H1 (cell line): Measurements from ENCODE around the gene CRYGN. TPM values are rescaled to one million over a fixed set of nuclear protein-coding genes. Genes with fewer than 3 reads are reported as not detected.

Experiments
- CTCF ChIA-PET: fragments of 300-600 bp; sonication (Branson Sonifier 250); formaldehyde crosslinking; loops from one replicate; lab custom pipeline; 2021; ENCODE audit not compliant: partially characterized antibody; lab: Charles Lee
- POLR2A ChIA-PET: fragments of 300-600 bp; sonication (Branson Sonifier 250); formaldehyde crosslinking; loops from one replicate; lab custom pipeline; 2021; ENCODE audit warnings: inconsistent platforms; ENCODE audit not compliant: partially characterized antibody; lab: Charles Lee
- DNase-seq, 2 experiments: peaks; one replicate each; pipeline versions ENCODE4 v3.0.0 to v3.0.0-alpha.2; 2010 to 2022; ENCODE audit warnings: low spot score in 2 of 2, low read depth in 1 of 2, mixed read lengths in 1 of 2
- FAIRE-seq: peaks from 2 replicates; lab custom pipeline; 2011; peaks lifted over from hg19 to GRCh38; lab: Jason Lieb, UNC
- H2AFZ ChIP-seq: 2 replicates; pipeline ENCODE4 v1.8.1; 2012; ENCODE audit warnings: low read length, inconsistent platforms
- H2AK5ac ChIP-seq: 2 replicates; pipeline ENCODE4 v1.6.1; 2013; ENCODE audit warnings: low read depth, low read length
- H2BK120ac ChIP-seq: replicated peaks from 2 replicates; pipeline ENCODE3; 2013; ENCODE audit warnings: low read depth, low read length, inconsistent platforms
- H2BK12ac ChIP-seq: 2 replicates; pipeline ENCODE4 v1.6.1; 2013; ENCODE audit warnings: low read depth, low read length
- H2BK15ac ChIP-seq: 2 replicates; pipeline ENCODE4 v1.6.1; 2013; ENCODE audit warnings: low read length
- H2BK20ac ChIP-seq: 2 replicates; pipeline ENCODE4 v1.6.1; 2013; ENCODE audit warnings: low read length
- H2BK5ac ChIP-seq: 2 replicates; pipeline ENCODE4 v1.6.1; 2013; ENCODE audit warnings: low read depth, low read length
- H3K14ac ChIP-seq: 2 replicates; pipeline ENCODE4 v1.6.1; 2013; ENCODE audit warnings: inconsistent platforms; ENCODE audit not compliant: insufficient read length
- H3K18ac ChIP-seq: 2 replicates; pipeline ENCODE4 v1.6.1; 2013; ENCODE audit warnings: low read length; ENCODE audit errors: extremely low read depth
- H3K23ac ChIP-seq: 2 replicates; pipeline ENCODE4 v1.6.1; 2013; ENCODE audit warnings: inconsistent platforms; ENCODE audit not compliant: insufficient read length
- H3K23me2 ChIP-seq: 2 replicates; pipeline ENCODE4 v1.6.1; 2013; ENCODE audit warnings: low read depth, low read length
- H3K27ac ChIP-seq: 2 replicates; pipeline ENCODE4 v1.6.1; 2011; ENCODE audit warnings: low read depth, low read length, inconsistent platforms
- H3K27me3 ChIP-seq, 4 experiments: replicated peaks in 1 of 4; 1 replicate in 1 of 4; 2 replicates in 3 of 4; pipeline versions ENCODE4 v1.6.1 to v1.8.1; 2011 to 2013; ENCODE audit warnings: low read length in 3 of 4, mild to moderate bottlenecking in 3 of 4, inconsistent platforms in 2 of 4, mixed read lengths in 2 of 4, moderate library complexity in 1 of 4; ENCODE audit not compliant: control insufficient read depth in 3 of 4, insufficient read depth in 3 of 4; ENCODE audit errors: extremely low read depth in 1 of 4
- H3K36me3 ChIP-seq, 4 experiments: 2 replicates each; pipeline versions ENCODE4 v1.6.1 to v1.8.1; 2011 to 2013; ENCODE audit warnings: mild to moderate bottlenecking in 4 of 4, low read length in 3 of 4, moderate library complexity in 2 of 4, control low read depth in 1 of 4, inconsistent platforms in 1 of 4; ENCODE audit not compliant: insufficient read depth in 4 of 4, control insufficient read depth in 2 of 4
- H3K4ac ChIP-seq: replicated peaks from 2 replicates; pipeline ENCODE3; 2013; ENCODE audit warnings: low read length, low read depth, mixed read lengths, inconsistent platforms; ENCODE audit not compliant: insufficient read length
- H3K4me1 ChIP-seq, 4 experiments: replicated peaks in 1 of 4; 1 replicate in 1 of 4; 2 replicates in 3 of 4; pipeline versions ENCODE4 v1.6.1 to v1.8.1; 2011 to 2013; ENCODE audit warnings: low read length in 3 of 4, inconsistent platforms in 2 of 4, mixed read lengths in 1 of 4; ENCODE audit not compliant: insufficient read depth in 4 of 4, control insufficient read depth in 3 of 4
- H3K4me2 ChIP-seq, 2 experiments: 2 replicates each; pipeline versions ENCODE4 v1.6.1 to v1.8.1; 2011 to 2013; ENCODE audit warnings: low read depth in 2 of 2, low read length in 2 of 2, control low read depth in 1 of 2, inconsistent platforms in 1 of 2, mild to moderate bottlenecking in 1 of 2; ENCODE audit not compliant: insufficient read depth in 1 of 2
- H3K4me3 ChIP-seq, 4 experiments: fragments of 200-600, 300-600 bp in 1 of 4; sonication (generic), shearing (Covaris generic), sonication (Bioruptor Twin) in 1 of 4; 2 replicates each; pipeline versions ENCODE4 v1.5.1 to v1.8.1; 2011 to 2016; ENCODE audit warnings: low read length in 4 of 4, low read depth in 3 of 4, control low read depth in 2 of 4, inconsistent platforms in 2 of 4, mild to moderate bottlenecking in 2 of 4, mixed read lengths in 1 of 4, moderate library complexity in 1 of 4; ENCODE audit not compliant: insufficient read depth in 2 of 4; ENCODE audit errors: extremely low read depth in 1 of 4
- H3K56ac ChIP-seq: replicated peaks from 2 replicates; pipeline ENCODE3; 2013; ENCODE audit warnings: low read depth, mild to moderate bottlenecking, mixed read lengths, low read length, inconsistent platforms; ENCODE audit not compliant: insufficient read length
- H3K79me1 ChIP-seq: 2 replicates; pipeline ENCODE4 v1.6.1; 2013; ENCODE audit warnings: low read depth, low read length, control low read depth
- H3K79me2 ChIP-seq, 2 experiments: 2 replicates each; pipeline versions ENCODE4 v1.6.1 to v1.8.1; 2012 to 2013; ENCODE audit warnings: low read length in 2 of 2, mild to moderate bottlenecking in 2 of 2, inconsistent platforms in 1 of 2; ENCODE audit not compliant: insufficient read depth in 2 of 2, control insufficient read depth in 1 of 2
- H3K9ac ChIP-seq, 4 experiments: replicated peaks in 1 of 4; 1 replicate in 1 of 4; 2 replicates in 3 of 4; pipeline versions ENCODE4 v1.6.1 to v1.8.1; 2011 to 2013; ENCODE audit warnings: low read depth in 3 of 4, low read length in 3 of 4, control low read depth in 2 of 4, mild to moderate bottlenecking in 2 of 4, moderate library complexity in 2 of 4, inconsistent platforms in 1 of 4; ENCODE audit errors: extremely low read depth in 1 of 4
- H3K9me3 ChIP-seq, 2 experiments: 2 replicates each; pipeline versions ENCODE4 v1.6.1 to v1.8.1; 2012 to 2013; ENCODE audit warnings: mild to moderate bottlenecking in 2 of 2, moderate library complexity in 2 of 2, control low read depth in 1 of 2, inconsistent platforms in 1 of 2, low read depth in 1 of 2, low read length in 1 of 2, mixed read lengths in 1 of 2; ENCODE audit not compliant: insufficient read depth in 2 of 2
- H4K20me1 ChIP-seq, 2 experiments: replicated peaks in 1 of 2; 2 replicates each; pipeline versions ENCODE3 to v1.8.1; 2011 to 2013; ENCODE audit warnings: inconsistent platforms in 2 of 2, low read length in 2 of 2, mild to moderate bottlenecking in 1 of 2; ENCODE audit not compliant: insufficient read depth in 2 of 2, control insufficient read depth in 1 of 2
- H4K5ac ChIP-seq: 2 replicates; pipeline ENCODE4 v1.6.1; 2013; ENCODE audit warnings: low read length, low read depth, mixed read lengths, inconsistent platforms; ENCODE audit not compliant: insufficient read length
- H4K8ac ChIP-seq: 2 replicates; pipeline ENCODE4 v1.8.0; 2013; ENCODE audit warnings: mild to moderate bottlenecking, moderate library complexity, low read length, inconsistent platforms; ENCODE audit not compliant: insufficient read depth; ENCODE audit errors: extremely low read depth
- H4K91ac ChIP-seq: replicated peaks from 2 replicates; pipeline ENCODE3; 2013; ENCODE audit warnings: low read length, mixed read lengths, inconsistent platforms; ENCODE audit not compliant: insufficient read length
- ASH2L ChIP-seq: fragments of 200-600, 300-600 bp; sonication (generic); IDR thresholded peaks from one replicate; pipeline ENCODE4 v1.7.1; 2017; ENCODE audit warnings: low read length
- BRCA1 ChIP-seq: IDR thresholded peaks from 2 replicates; pipeline ENCODE4 v1.6.1; 2012; ENCODE audit warnings: low read depth, low read length, improper control_type of control experiment
- PHF8 ChIP-seq: fragments of 200-600 bp; sonication (generic); conservative IDR thresholded peaks from 2 replicates; pipeline ENCODE4 v1.7.1; 2012; ENCODE audit warnings: low read depth, mild to moderate bottlenecking, inconsistent platforms, low read length, moderate library complexity
- POLR2AphosphoS5 ChIP-seq: IDR thresholded peaks from 2 replicates; pipeline ENCODE4 v1.6.1; 2011; ENCODE audit warnings: low read depth, low read length
- RAD21 ChIP-seq, 2 experiments: IDR thresholded peaks in 1 of 2; conservative IDR thresholded peaks in 1 of 2; 2 replicates each; pipeline ENCODE4 v1.6.1; 2011; ENCODE audit warnings: low read depth in 2 of 2, low read length in 2 of 2, improper control_type of control experiment in 1 of 2, inconsistent platforms in 1 of 2, mild to moderate bottlenecking in 1 of 2, moderate library complexity in 1 of 2
- RXRA ChIP-seq: IDR thresholded peaks from 2 replicates; pipeline ENCODE4 v1.6.1; 2011; ENCODE audit warnings: low read depth, mild to moderate bottlenecking, low read length, moderate library complexity; ENCODE audit not compliant: insufficient read depth
- SP1 ChIP-seq: IDR thresholded peaks from 2 replicates; pipeline ENCODE4 v1.6.1; 2011; ENCODE audit warnings: low read depth, low read length
- TCF12 ChIP-seq: IDR thresholded peaks from 2 replicates; pipeline ENCODE4 v1.6.1; 2011; ENCODE audit warnings: low read depth, mild to moderate bottlenecking, low read length
- WGBS, 2 experiments: shearing (Covaris generic) in 1 of 2; methylation state at CpG; one replicate each; pipeline versions ENCODE4 v1.1.6 to v1.1.7; 2013 to 2015; ENCODE audit warnings: low lambda C conversion rate in 2 of 2, mixed read lengths in 2 of 2, inconsistent platforms in 1 of 2, low coverage in 1 of 2, missing lambda C conversion rate in 1 of 2; ENCODE audit not compliant: insufficient replicate concordance in 2 of 2, insufficient coverage in 1 of 2, insufficient read length in 1 of 2; ENCODE audit errors: extremely low coverage in 1 of 2, missing lambda C conversion rate in 1 of 2; 5-methylcytosine and 5-hydroxymethylcytosine counted together
- polyA plus RNA-seq, 7 experiments: library from polyadenylated mRNA; depleted of rRNA in 3 of 7; stranded (reverse) in 5 of 7; unstranded in 2 of 7; fragments of >200 nt in 5 of 7; fragments of 200-250 nt in 2 of 7; gene quantifications; 1 replicate in 5 of 7; 2 replicates in 1 of 7; 4 replicates in 1 of 7; pipeline versions ENCODE4 v1.2.1 to v1.2.3, GENCODE V29; 2011 to 2013; ENCODE audit warnings: missing spikeins in 2 of 7, mixed read lengths in 2 of 7
- total RNA-seq: library from RNA; stranded (reverse); fragmentation: NEBNext Ultra II Directional; extraction: Animal tissue kit (Norgen Biotek cat#: 25700); gene quantifications from 2 replicates; pipeline ENCODE4 v1.2.1, GENCODE V29; 2021

CRYGN gene
- total and polyA plus RNA-seq, 2 of the 8 experiments (the other 6 are each of a cell fraction or from before 2014, with no cell fraction given), result 0.98 to 1.6 TPM

GRCh38 chr7:151452680-151453325 is 12.9 kb upstream of the CRYGN start:
- ChIA-PET CTCF (interaction anchor here (1.0 to 13.7 kb wide), 5 partner anchors 12 to 79 kb away, joined by 3 to 185 read pairs (median 6); partner anchors contain the start of gene CRYGN), POLR2A (interaction anchor here (0.8 to 2.7 kb wide), 5 partner anchors 9 to 23 kb away, joined by 3 to 11 read pairs (median 4); no protein-coding TSS in a partner anchor)
- Histone ChIP-seq H3K36me3 (no peaks in the 10 kb centered on the region), H2BK12ac (0 out of 2 replicates have a peak overlapping the region, but pooled peaks have one; percentile 97), H3K4ac (peak overlapping the region; percentile 35), H3K9me3 (peaks cover 0 to 7% of the 10 kb centered on the region in 2 experiments; a peak in 2 of 4 replicates), H3K4me2 (no peak overlapping the region), H3K4me3 (no peak overlapping the region), H2BK15ac (peak overlapping the region; percentile 48), H2BK5ac (peak overlapping the region; percentile 68; the same call in 1 of the 2 replicates), H3K4me1 (peaks cover 4 to 33% (median 18%) of the 10 kb centered on the region in 4 experiments), H3K27ac (no peak overlapping the region), H3K9ac (no peak overlapping the region), H2BK20ac (no peak overlapping the region), H3K23ac (no peak overlapping the region), H4K20me1 (no peaks in the 10 kb centered on the region), H2AK5ac (no peak overlapping the region), H3K23me2 (no peaks in the 10 kb centered on the region; the same call in 1 of the 2 replicates), H4K8ac (peak overlapping the region; percentile 87), H4K91ac (peak overlapping the region; percentile 58), H2BK120ac (no peak overlapping the region), H2AFZ (0 out of 2 replicates have a peak overlapping the region, but pooled peaks have one; percentile 64), H3K79me2 (no peaks in the 10 kb centered on the region), H3K79me1 (no peaks in the 10 kb centered on the region), H3K18ac (no peak overlapping the region), H4K5ac (no peak overlapping the region), H3K14ac (no peak overlapping the region), H3K56ac (no peak overlapping the region), H3K27me3 (peaks cover 0 to 6% (median 5%) of the 10 kb centered on the region in 4 experiments; a peak in 5 of 7 replicates)
- TF ChIP-seq BRCA1 (no peak), ASH2L (no peak), PHF8 (no peak), RXRA (no peak), TCF12 (no peak), RAD21 (IDR thresholded peaks at IDR 0.05 in 1 of 2, conservative IDR thresholded peaks at IDR 0.05 in 1 of 2; ENCODE audit: low read depth in 2 of 2, low read length in 2 of 2) (no peak), POLR2AphosphoS5 (no peak), SP1 (no peak)
- 87% methylated on average over 15 of the region's 15 CpGs; no CpG with 5 or more reads in 1 of the 2 experiments for WGBS, 2 experiments
- no peak for DNase-seq
- FAIRE-seq, result no peak
